Stimulated activated CD4-positive, alpha-beta T cell treated with anti-CD3 and anti-CD28 coated beads, TNF-alpha, amount 100 ng/mL, for 4 hours (primary cell): ENCODE data around the gene WBP11.
A peak's percentile ranks its signal among the peaks of the same experiment; 100 is the strongest.

ENCODE experiments used
- DNase-seq, 3 experiments: peaks; one replicate each; pipeline ENCODE4 v3.0.0-alpha.2; 2020; ENCODE audit warnings: low read depth in 3 of 3

The WBP11 gene

DNA sequence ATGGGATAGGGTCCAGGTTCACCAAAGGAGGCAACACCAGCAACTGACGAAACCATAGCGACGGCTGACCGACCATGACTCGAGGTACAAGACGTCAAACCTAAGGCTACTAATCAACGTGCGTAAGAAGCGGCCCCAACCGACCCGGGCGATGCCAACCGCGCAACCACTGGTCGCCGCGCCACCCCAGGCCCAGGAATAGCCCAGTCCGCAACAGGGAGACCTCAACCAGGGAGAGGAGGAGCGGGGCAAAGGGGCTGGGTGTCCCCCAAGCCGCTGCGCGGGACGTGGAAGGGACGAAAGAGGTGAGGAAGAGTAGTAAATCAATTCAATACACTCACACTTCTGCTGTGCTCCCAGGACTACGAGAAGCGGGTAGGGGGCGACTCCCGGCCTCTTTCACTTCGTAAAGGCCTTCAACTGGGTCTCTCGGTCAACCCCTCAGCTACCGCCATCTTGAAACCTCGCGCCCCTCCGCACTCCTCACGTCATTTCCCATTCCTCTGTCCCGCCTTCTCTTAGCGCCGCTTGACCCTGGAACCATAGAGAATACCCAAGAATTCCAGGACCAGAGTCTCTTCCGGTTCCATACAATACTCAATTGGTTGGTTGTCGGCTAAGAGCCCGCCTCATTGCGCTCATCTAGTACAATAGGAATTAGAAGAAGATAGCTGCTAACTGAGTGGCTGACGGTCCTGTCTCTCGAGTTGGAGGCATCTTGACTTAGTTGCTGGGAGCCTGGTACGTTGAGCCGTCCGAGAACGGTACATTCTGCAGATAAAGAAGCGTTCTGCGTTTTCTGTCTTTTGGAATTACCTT lies at the start of gene WBP11, which contains the start of gene C12orf60:
Gene WBP11, minus strand, starts transcription at position 468 of the 819 bp plus-strand sequence. CDS start 2,095 bp downstream, outside the sequence.
Gene C12orf60, plus strand, starts transcription at position 660 of the 819 bp plus-strand sequence. CDS start 19,266 bp downstream, outside the sequence.
- peak; percentile 65 to 79 (median 76) for DNase-seq

DNA sequence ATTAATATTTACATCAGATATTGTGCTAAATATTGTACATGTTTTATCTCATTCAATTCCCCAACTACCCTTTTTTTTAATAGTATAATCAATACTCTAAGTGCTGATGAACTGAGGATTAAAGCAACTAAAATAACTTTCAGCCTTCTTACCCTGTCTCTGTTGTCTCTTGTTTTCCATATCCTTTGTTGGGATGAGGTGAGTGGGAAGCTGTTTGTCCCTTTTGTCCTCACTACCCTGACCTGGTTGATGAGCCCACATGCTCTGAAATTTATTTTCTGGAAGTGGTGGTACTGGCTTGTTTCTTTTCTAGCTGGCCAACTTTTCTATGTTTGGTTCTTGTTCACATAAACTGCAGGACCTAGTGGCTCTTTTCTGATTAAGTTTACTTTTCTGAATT lies 49.6 kb upstream of the WBP11 start:
- no peak for DNase-seq

DNA sequence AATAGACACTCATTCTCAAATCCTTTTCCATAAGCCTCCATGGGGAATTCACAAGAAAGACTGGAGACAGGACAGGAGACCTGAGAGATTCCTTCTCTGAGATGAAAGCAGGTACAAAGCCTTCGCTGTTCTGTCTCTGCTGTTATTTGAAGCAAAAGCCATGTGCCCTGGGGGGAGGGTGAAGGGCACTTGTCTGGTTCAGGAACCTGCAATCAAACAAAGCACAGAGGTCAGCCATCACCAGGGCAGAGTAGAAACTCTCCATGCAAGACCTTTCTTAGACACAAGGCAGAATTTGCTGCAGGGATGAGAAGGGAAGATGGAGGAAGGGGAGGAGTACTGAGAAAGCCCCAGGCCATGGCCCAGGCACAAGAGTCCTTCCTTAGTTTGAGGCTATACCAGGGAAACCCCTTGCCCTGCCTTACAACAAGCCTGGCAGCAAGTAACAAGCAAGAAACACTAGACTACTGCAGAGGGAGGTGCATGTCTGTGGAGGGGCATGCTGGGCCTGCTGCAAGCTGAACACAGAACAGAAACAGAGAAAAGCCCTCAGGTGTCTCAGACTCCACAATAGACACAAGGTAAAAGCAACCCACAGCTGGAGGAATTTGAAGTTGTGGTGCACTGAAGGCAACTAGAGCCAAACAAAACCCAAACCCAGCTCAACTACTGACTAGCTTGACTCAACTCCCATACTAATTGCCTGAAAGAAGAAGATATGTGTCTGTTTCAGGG lies 47.8 kb upstream of the WBP11 start:
- DNase-seq, result no peak

DNA sequence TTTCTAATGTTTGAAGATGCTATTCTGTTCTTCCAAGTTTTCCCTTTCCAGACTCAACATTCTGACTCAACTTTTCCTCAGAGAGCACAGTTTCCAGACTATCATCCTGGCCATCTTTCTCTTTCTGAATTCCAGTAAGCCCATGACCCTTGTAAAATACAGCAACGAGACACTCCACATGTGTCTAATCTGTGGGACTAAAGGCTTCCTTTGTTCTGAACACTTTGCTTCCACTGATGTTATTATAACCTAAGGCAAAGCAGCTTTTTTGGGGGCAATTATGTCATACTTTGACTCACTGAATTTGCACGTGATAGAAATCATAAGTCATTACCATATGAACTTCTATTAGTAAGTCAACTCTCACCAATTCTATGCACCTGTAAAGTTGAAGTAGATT lies 46.4 kb upstream of the WBP11 start:
- no peak for DNase-seq

- no peak for DNase-seq
Observed at GRCh38 chr12:14846876-14847580, 43.8 kb upstream of the WBP11 start.

- no peak for DNase-seq
Observed at GRCh38 chr12:14846042-14846587, 42.8 kb upstream of the WBP11 start.

DNA sequence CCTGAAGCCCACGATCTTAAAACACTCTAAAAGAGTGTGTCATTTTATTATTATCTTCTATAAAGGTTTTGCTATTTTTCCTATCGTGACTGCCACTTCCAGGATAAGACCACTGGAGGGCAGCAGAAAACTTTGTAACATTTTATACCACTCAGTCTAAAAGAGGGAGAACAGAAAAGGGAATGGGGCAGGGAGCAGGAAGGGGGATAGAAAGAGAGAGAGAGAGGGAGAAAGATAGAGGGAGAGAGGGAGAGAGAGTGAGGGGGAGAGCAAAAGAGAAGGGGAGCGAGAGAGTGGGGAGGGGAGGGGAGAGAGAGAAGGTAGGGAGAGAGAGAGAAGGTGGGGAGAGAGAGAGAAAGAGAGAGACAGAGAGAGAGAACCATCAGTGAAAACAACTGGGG lies 42.1 kb upstream of the WBP11 start:
- DNase-seq, result peak in 1 of 3 experiments; percentile 5

DNA sequence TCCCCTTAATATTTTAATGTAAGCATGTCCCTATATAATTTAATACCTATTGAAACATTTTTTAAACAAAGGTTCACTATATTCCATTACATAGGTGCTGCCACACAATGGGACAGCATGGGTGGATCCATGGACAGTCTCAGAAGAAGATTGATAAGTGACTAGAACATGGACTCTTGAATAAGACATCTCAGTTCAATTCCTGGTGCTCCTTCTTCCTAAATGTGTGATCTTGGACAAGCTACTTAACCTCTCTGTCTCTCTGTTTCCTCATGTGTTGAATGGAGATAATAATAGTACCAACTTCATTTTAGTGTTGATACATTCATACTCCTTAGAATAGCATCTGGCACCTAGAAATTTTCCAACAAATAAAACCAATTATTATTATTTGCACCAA lies 41.1 kb upstream of the WBP11 start:
- no peak for DNase-seq

GRCh38 chr12:14843425-14843887 lies 40.2 kb upstream of the WBP11 start, which contains the start of gene ART4:
ART4 (minus strand) TSS chr12:14843526; CDS start chr12:14843113, 413 bp downstream.
- DNase-seq, result no peak

DNA sequence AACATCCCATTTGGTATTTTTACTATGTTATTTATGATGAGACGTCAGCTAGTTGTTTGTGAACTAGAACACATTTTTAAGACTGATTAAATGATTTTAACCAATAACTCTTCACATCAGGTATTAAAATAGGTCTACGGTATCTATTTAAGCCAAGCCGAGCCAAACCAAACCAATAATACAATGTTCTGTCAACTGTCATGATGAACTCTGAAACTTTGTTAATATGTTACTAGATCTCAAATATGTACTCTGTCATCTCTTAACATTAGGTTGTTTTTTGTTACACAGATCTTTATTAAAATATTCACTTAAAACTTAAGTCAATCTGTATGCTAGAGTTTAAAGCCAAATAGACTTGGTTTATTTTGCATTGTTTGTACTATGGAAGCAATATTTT lies 39.0 kb upstream of the WBP11 start:
- no peak for DNase-seq

DNA sequence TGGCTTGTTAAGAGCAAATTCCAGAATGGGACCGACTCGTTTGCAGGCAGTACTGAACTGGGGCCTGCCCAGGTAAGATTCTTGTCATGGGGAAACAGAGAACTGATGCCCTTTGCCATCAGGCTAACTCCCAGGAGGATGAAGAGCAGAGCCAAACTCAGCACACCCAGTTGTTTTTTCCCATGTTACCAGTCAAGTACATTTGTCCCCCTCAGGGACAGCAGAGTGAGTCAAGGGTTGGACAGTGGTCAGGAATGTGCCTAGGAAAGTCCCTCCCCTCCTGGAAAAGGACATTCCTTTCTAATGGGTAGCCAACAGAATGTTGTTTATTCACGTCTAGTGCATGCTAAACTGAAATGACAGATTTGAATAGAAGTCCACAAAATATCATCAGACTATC lies 38.5 kb upstream of the WBP11 start:
- DNase-seq, result no peak

DNA sequence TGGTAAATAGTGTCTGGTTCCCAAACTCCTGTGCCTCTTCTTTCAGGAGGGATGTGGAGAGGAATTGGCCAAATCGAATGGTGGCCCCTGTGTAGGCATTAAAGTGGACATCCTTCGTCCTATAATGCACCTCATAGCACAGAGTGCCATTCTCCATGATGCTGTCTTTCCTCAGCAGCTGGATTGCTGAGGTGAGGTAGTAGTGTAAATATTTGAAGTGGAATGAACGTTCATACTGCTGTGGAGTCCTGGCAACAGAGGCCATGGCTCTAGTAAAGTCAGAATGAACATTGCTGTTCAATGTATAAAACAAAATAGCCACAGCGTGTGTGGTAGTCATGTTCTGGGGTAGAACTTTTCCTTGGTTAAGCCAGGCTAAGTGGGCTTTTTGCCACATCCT lies 37.3 kb upstream of the WBP11 start:
- DNase-seq, result no peak

DNA sequence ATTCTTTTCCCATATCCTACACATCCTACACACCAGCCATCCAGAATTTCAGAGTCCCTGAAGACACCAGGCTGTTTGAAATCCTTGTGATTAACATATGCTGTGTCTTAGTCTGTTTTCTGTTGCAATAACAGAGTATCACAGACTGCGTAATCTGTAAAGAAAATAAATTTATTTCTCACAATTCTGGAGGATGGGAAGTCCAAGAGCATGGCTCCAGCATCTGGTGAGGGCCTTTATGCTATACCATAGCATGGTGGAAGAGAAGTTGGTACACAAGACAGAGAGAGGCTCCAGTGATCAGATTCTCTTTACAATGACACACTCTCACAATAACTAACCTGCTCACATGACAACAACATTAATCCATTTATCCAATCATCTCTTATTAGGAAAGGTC lies 36.0 kb upstream of the WBP11 start:
- DNase-seq, result no peak

GRCh38 chr12:14836336-14837210 lies 33.3 kb upstream of the WBP11 start:
- DNase-seq, result no peak

DNA sequence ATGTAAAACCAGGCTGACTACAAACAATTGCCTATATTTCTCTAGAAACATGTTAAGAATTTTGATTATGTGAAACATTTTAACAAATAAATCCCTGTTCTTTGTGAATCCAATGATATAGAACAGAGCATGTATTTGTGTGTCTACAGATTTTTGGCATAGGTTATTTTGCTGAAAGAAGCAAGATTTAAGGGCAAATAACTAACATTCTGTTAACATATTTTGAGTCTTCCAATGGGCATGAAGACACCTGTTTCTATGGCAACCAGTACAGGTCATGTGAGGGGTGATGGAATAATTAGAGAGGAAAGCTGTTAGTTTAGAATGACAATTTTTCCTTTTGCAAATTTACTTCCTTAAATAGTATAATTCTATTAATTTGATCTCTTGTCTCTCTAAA lies 31.2 kb upstream of the WBP11 start:
- no peak for DNase-seq

- DNase-seq, result no peak
Observed at GRCh38 chr12:14833952-14834351, 30.7 kb upstream of the WBP11 start.

DNA sequence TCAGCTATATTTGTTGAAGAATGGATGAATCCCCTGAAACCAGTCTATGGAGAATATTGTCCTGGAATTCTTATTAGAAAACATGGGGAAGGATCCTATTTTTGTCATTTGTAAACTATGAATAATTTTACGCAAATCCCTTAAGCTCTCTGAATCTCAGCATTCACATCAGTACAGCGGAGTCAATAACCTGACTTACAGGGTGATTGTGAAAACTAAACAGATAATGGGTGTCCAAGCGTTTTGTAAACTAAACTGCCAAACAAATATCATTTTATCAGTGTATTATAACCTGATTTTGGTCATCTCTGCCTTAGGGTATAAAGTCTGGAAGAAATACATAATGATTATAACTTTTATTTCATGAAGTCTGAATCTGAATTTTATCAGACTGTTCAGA lies 30.1 kb upstream of the WBP11 start:
- DNase-seq, result no peak

DNA sequence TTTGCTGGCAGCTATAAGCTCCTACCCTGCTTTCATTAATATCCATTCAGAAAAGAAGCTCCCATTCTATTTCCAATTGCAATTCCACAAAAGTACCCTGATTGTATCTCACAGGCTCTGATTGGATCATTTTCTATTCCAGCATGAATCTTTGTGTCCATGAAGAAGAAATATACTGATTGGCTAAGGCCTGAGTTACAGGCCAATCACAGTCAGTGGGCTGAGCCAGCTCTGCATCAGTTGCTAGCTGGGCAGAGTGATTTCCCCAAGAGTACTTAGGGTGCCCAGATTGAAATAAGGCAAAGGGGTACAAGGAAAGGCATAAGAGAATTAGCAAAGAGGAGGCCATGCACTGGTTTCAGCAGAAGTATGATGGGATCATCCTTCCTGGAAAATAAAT lies 25.6 kb upstream of the WBP11 start:
- DNase-seq, result no peak

DNA sequence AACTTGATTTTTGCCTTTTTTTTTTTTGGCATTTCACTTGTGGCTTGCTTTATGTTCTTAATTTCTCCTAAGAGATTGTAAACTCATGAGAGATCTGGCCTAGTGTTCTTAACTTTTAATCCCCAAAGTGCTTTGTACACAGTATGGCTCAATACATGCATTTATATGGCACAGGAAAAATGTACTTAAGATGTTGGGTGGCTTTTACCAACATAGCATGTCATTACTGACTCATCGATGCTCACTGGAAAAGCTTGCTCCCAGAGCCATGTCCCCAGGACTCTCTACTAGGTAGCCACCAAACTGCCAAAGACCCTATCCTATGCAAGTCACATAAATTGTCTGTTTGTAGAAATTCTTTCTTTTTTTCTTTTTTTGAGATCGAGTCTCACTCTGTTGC lies 23.8 kb upstream of the WBP11 start:
- no peak for DNase-seq

GRCh38 chr12:14826491-14826890 lies 23.2 kb upstream of the WBP11 start:
- DNase-seq, result no peak

DNA sequence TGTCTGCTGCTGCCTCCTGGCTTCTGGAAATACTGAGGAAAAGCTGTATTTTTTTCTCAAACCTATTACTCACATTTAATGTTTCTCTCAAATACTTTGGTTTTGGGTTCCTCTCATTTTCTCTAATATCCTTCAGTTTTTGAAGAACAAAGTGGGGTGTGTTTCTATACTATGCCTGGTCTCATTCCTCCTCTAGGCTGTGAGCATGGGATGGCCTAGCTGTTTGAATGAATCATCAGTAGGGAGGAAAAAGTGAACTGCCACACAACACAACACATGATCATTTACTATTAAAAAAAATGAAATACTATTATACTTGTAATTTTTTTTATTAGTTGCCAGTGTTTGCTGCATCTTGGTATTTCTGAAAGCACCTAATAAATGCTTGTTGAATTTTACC lies 22.0 kb upstream of the WBP11 start:
- DNase-seq, result no peak
